Myocyte (in vitro differentiated cells): ENCODE data around the gene CCDC92B. TPM values are rescaled to one million over a fixed set of nuclear protein-coding genes. Genes with fewer than 3 reads are reported as not detected.
"Not testable (repeated sequence)": the region's sequence is repeated elsewhere in the genome, so short reads cannot be mapped to it uniquely, and the experiment has no call there.

ENCODE experiments used
- DNase-seq: peaks from one replicate; pipeline ENCODE4 v3.0.0-alpha.2; 2012; ENCODE audit warnings: low read depth
- total RNA-seq: library from RNA; depleted of rRNA; stranded (reverse); fragments of >200 nt; gene quantifications from 2 replicates; pipeline ENCODE4 v1.2.3, GENCODE V29; 2014

CCDC92B gene
- total RNA-seq, 1 donor from 2014 or later: not detected

GRCh38 chr17:2704031-2704889, 45.2 kb downstream of the CCDC92B start:
- no peak for DNase-seq

DNA sequence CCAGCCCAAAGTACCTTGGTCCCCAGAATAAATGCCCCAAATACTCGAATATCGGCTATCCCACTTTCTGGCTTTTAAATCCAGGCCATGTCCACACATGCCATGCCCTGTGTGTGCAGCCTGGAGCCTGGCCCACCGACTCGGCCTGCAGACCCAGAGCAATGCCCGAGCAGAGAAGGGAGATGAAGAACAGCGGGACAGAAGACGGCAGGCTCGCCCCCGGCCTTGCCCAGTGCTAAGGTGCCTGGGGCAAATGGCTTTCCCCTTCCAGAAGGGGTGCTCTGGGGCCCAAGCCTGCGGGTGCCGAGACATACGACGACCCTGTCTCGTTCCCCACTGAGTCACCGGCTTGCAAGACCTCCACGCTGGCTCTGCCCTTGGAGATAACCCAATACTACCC, 45.8 kb downstream of the CCDC92B start:
- DNase-seq: no peak

DNA sequence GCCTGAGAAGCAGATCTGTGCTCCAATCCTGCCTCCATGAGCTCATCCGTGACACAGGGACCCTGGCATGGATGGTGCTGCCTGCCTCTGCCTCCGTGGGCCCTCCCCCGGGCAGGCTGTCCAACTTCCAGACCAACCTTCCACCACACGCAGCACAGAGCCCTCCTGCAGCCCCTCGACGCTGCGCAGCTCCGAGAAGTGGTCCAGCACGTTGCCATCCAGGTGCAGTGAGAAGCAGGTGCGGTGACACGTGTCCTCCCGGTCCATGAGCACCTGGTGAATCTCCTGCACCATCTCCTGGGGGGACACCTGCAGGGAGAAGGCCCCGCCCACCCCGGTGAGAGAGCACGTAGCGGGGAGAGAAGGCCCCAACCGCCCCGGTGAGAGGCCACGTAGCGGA, 46.3 kb downstream of the CCDC92B start:
- no peak for DNase-seq

DNA sequence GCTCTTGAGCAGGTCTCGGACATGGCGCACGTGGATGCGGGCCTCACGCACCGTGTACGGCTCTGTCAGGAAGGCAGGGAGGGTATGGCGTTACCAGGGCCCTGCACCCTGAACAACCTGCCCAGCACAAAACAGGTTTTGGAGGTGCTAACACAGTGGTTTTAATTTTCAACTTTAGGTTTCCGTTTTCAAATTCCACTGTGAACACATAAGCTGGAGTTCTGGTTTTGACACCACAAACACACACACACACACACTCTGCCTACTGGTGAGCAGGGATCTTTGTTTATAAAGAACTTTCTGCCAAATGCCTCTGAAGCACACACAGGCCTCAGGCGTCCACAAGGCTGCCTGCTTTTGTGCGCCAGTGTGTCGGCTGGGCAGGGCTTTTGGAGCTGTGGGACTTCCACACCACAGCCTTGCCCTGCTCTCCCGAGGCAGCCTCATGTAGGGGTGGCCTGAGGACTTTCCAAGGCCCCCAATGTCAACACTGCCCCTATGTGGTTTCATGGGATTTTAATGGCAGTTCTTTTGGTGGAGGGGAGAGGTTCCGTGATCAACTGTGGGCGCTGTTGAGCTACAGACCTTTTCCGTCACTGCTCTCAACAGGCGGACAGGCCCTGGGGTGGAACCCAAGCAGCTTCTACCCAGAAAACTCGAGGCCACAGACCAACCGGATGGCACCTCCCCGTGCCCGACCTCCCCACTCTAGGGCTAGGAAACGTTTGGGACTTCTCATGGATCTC, 47.3 kb downstream of the CCDC92B start:
- DNase-seq: no peak

DNA sequence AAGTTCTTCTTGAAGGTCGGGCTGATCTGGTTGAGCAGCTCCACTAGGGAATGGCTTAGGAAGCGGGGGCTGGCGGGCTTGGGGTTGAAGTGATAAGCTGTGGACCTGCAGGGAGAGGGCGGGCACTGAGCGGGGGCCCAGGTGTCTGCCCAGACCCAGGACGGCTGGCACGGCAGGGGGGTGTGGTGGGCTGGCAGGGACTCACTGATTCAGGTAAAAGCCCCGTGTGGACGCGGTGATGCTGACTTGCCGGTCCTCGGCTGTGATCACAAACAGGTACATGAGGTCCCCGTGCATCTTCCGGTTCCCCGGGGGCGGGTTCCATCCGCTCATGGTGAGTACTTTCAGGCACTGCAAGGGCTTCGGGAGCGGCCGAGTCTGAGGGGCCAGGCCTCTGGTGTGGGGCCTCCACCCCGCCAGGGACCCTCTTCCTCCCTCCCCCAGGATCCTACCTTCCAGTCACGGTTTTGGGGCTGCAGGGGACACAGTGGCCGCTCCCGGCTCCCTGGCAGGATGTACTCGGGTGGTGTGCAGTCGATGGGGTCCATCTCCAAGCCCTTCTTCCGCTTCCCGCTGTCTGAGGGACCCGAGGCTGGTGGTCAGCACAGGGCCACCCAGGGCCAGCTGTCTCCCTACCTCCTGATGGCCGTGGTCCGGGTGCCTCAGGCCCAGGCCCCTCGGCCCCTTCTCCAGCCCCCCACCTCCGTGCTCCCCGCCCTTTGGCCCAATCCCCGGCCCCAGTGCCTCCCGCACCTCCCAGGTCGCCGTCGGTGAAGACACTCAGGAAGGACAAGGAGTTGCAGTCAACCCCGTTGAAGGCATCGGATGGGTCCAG, 48.1 kb downstream of the CCDC92B start:
- DNase-seq: no peak

DNA sequence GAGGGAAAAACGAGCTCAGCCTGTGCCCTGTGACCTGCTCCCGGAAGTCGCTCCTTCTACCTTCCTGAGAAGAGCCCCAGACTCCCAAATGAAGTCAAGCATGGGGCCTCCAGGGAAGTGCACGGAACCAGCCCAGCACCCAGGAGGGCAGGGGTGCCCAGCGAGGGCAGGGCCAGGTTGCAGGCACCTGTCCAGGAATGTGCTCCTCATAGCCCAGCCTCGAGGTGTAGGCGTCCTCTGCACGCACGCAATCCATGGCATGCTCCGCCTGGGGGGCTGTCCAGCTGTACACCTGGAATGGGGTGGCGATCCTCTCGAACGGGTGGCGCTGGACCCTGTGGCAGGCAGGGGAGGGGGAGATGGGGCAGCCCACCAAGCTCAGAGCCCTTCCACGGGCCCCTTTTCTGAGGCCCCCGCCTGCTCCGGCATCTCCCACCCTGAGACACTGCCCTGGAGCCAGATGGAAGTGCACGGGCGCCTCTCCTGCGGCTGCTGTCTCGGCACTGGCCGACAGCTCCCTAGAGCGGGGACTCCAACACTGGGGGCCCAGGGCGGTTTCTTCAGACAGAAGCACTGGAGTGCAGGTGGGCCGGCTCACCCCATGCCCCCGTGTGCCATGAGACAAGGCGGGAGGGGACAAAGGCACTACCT, 48.8 kb downstream of the CCDC92B start:
- DNase-seq: no peak

GRCh38 chr17:2700030-2700490, 49.4 kb downstream of the CCDC92B start:
- DNase-seq: no peak

- DNase-seq: not testable (repeated sequence)
These were observed 50.1 kb downstream of the CCDC92B start for GRCh38 chr17:2699216-2699805.

DNA sequence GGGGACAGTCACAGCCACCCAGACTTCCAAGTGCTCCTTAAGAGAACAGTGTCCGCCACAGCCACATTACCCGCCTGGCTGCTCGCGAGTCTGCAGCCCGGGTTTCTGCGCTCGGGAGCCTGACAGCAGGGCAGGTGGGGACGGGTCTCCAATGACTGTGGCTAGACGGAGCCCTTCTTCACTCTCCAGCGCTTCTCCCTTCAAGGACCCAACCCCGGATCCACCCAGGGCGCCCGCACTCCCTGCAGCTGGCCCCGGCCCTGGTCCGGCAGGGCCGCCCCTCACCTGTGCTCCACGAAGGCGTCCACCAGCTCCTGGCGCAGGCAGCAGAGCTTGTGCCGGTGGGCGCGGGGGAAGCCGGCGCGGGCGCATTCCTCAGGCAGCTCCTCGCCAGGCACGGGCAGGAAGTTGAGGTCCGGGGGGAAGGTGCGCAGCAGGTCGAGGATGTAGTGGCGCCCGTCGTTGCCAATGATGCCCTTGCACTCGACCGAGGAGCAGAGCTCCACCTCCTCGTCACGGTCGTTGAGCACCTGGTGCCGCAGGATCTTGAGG, 51.8 kb downstream of the CCDC92B start:
- no peak for DNase-seq

- DNase-seq: no peak
These were observed 53.3 kb downstream of the CCDC92B start for GRCh38 chr17:2695961-2696760.

- no peak for DNase-seq
These were observed 54.0 kb downstream of the CCDC92B start for GRCh38 chr17:2695243-2695960.

- no peak for DNase-seq
These were observed 54.8 kb downstream of the CCDC92B start for GRCh38 chr17:2694381-2695242.

- no peak for DNase-seq
These were observed 55.7 kb downstream of the CCDC92B start for GRCh38 chr17:2693561-2694380.

- DNase-seq: no peak
These were observed 56.7 kb downstream of the CCDC92B start for GRCh38 chr17:2692781-2693135.

GRCh38 chr17:2691965-2692780, 57.3 kb downstream of the CCDC92B start:
- no peak for DNase-seq
